ENCODE measurements around the gene DGKH.
A peak's percentile ranks its signal among the peaks of the same experiment; 100 is the strongest.

DGKH gene

GRCh38 chr13:42048342-42048683 is at the start of gene DGKH:
Gene DGKH (plus strand): TSS chr13:42048648. CDS start chr13:42048774, 126 bp downstream.
- DNase-seq (ENCODE audit: extremely low read depth in 1 of 2, low read depth in 1 of 2) = no peak

- DNase-seq (ENCODE audit: extremely low read depth in 1 of 2, low read depth in 1 of 2) = no peak
These were observed 47.6 kb upstream of the DGKH start for GRCh38 chr13:42000846-42001245.

GRCh38 chr13:42001580-42001979 is 46.9 kb upstream of the DGKH start:
- no peak for DNase-seq (ENCODE audit: extremely low read depth in 1 of 2, low read depth in 1 of 2)

- DNase-seq (ENCODE audit: extremely low read depth in 1 of 2, low read depth in 1 of 2) = no peak
These were observed 46.4 kb upstream of the DGKH start for GRCh38 chr13:42002066-42002465.

GRCh38 chr13:42007844-42008243 is 40.6 kb upstream of the DGKH start:
- no peak for DNase-seq (ENCODE audit: extremely low read depth in 1 of 2, low read depth in 1 of 2)

GRCh38 chr13:42009057-42009456 is 39.4 kb upstream of the DGKH start:
- DNase-seq (ENCODE audit: extremely low read depth in 1 of 2, low read depth in 1 of 2) = no peak

GRCh38 chr13:42011601-42012350 is 36.7 kb upstream of the DGKH start:
- no peak for DNase-seq (ENCODE audit: extremely low read depth in 1 of 2, low read depth in 1 of 2)

GRCh38 chr13:42014119-42014518 is 34.3 kb upstream of the DGKH start:
- no peak for DNase-seq (ENCODE audit: extremely low read depth in 1 of 2, low read depth in 1 of 2)

GRCh38 chr13:42017264-42017663 is 31.2 kb upstream of the DGKH start:
- DNase-seq (ENCODE audit: extremely low read depth in 1 of 2, low read depth in 1 of 2) = no peak

GRCh38 chr13:42021851-42022250 is 26.6 kb upstream of the DGKH start:
- DNase-seq (ENCODE audit: extremely low read depth in 1 of 2, low read depth in 1 of 2) = no peak

- no peak for DNase-seq (ENCODE audit: extremely low read depth in 1 of 2, low read depth in 1 of 2)
These were observed 26.1 kb upstream of the DGKH start for GRCh38 chr13:42022336-42022735.

- DNase-seq (ENCODE audit: extremely low read depth in 1 of 2, low read depth in 1 of 2) = no peak
These were observed 25.5 kb upstream of the DGKH start for GRCh38 chr13:42022796-42023493.

GRCh38 chr13:42027286-42027685 is 21.2 kb upstream of the DGKH start:
- no peak for DNase-seq (ENCODE audit: extremely low read depth in 1 of 2, low read depth in 1 of 2)

- DNase-seq (ENCODE audit: extremely low read depth in 1 of 2, low read depth in 1 of 2) = no peak
These were observed 20.2 kb upstream of the DGKH start for GRCh38 chr13:42028113-42028799.

- DNase-seq (ENCODE audit: extremely low read depth in 1 of 2, low read depth in 1 of 2) = no peak
These were observed 12.4 kb upstream of the DGKH start for GRCh38 chr13:42035905-42036521.

GRCh38 chr13:42036711-42037110 is 11.7 kb upstream of the DGKH start:
- no peak for DNase-seq (ENCODE audit: extremely low read depth in 1 of 2, low read depth in 1 of 2)

GRCh38 chr13:42038661-42039456 is 9.6 kb upstream of the DGKH start:
- DNase-seq (ENCODE audit: extremely low read depth in 1 of 2, low read depth in 1 of 2) = no peak

GRCh38 chr13:42039457-42039945 is 8.9 kb upstream of the DGKH start:
- DNase-seq (ENCODE audit: extremely low read depth in 1 of 2, low read depth in 1 of 2) = no peak

- DNase-seq (ENCODE audit: extremely low read depth in 1 of 2, low read depth in 1 of 2) = peak; percentile 69 to 87
These were observed 8.3 kb upstream of the DGKH start for GRCh38 chr13:42039946-42040729.

- DNase-seq (ENCODE audit: extremely low read depth in 1 of 2, low read depth in 1 of 2) = no peak
These were observed 7.8 kb upstream of the DGKH start for GRCh38 chr13:42040730-42041010.
